ENCODE results near the gene SMIM27. TPM values are rescaled to one million over a fixed set of nuclear protein-coding genes. Genes with fewer than 3 reads are reported as not detected.
"Not testable (repeated sequence)": the region's sequence is repeated elsewhere in the genome, so short reads cannot be mapped to it uniquely, and the experiment has no call there.

SMIM27 gene
- total and polyA plus RNA-seq, 9 donors, result 9.2 to 15.3 (median 10.5) TPM

DNA sequence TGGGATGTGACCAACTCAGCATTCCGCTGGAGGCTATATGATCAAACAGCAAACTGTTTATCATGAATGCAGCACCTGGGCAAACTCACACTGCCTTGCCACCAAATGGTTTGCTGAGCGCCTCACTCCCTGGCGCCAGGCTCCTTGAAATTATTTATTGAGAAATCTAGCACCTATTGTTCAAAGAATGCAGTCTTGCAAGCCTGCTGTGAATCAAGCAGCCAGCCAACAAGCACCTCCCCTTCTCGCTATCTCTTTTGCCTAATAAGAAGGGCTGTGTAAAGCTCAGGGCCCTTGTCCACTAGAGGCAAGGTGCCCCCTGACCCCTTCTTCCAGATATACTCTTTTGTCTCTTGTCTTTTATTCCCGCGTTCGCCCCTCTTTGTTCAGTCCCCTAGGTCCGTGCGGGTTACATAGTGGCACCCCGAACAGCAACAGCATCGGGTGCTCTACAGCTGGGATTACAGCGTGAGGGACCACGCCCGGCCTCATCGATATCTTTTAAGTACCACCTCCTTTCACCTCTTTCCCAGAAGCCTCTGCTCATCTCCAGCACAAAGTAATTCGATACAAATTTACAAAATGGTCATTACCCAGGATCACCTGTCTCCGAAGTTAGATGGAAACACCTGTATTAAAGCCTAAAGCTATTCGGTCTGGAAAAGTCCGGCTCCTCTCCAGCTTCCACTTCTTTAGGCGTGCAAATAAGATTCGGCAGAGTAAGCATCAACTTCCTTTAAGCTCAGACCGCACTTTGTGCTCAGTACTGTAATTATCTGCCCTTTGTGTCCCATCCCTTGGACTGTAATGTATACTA is 27.0 kb upstream of the SMIM27 start:
- Histone ChIP-seq H3K4me1 (ENCODE audit: control insufficient read depth, insufficient read depth, low read length) (peaks cover 13% of the 10 kb centered on the region), H3K27me3 (ENCODE audit: control insufficient read depth, insufficient read depth, low read length) (no peaks in the 10 kb centered on the region), H3K27ac (ENCODE audit: low read length) (peak overlapping the region; percentile 96), H3K36me3 (ENCODE audit: control insufficient read depth, insufficient read depth, low read length) (peaks cover 11% of the 10 kb centered on the region), H3K9me3 (replicated peaks; ENCODE audit: control insufficient read depth, low read depth, low read length) (peaks cover 9% of the 10 kb centered on the region), H3K4me3 (ENCODE audit: low read length) (peak overlapping the region; percentile 55)
- DNase-seq, result peak; percentile 45
- 65% methylated on average over 17 of the region's 22 CpGs for WGBS (ENCODE audit: insufficient coverage)

DNA sequence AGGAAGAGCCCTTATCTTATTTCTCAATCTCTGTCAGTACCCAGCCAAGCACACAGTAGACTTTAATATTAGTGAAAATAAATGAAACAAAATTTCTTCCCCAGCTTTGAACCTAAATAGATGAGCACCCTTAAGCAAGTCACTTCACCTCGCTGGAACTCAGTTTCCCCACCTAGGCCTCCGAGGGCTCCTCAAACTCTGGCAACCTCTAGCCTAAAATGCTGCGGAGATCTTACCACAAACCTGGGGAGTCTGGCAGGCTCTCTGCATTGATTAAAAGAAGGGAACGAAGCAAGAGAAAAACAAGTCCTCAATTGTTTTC is 26.5 kb upstream of the SMIM27 start:
- Histone ChIP-seq H3K4me1 (ENCODE audit: control insufficient read depth, insufficient read depth, low read length) (peaks cover 13% of the 10 kb centered on the region), H3K36me3 (ENCODE audit: control insufficient read depth, insufficient read depth, low read length) (peaks cover 7% of the 10 kb centered on the region), H3K4me3 (ENCODE audit: low read length) (peak overlapping the region; percentile 55), H3K9me3 (replicated peaks; ENCODE audit: control insufficient read depth, low read depth, low read length) (peaks cover 7% of the 10 kb centered on the region), H3K27me3 (ENCODE audit: control insufficient read depth, insufficient read depth, low read length) (no peaks in the 10 kb centered on the region), H3K27ac (ENCODE audit: low read length) (peak overlapping the region; percentile 96)
- no peak for DNase-seq
- 8% methylated on average over 2 of the region's 4 CpGs for WGBS (ENCODE audit: insufficient coverage)

DNA sequence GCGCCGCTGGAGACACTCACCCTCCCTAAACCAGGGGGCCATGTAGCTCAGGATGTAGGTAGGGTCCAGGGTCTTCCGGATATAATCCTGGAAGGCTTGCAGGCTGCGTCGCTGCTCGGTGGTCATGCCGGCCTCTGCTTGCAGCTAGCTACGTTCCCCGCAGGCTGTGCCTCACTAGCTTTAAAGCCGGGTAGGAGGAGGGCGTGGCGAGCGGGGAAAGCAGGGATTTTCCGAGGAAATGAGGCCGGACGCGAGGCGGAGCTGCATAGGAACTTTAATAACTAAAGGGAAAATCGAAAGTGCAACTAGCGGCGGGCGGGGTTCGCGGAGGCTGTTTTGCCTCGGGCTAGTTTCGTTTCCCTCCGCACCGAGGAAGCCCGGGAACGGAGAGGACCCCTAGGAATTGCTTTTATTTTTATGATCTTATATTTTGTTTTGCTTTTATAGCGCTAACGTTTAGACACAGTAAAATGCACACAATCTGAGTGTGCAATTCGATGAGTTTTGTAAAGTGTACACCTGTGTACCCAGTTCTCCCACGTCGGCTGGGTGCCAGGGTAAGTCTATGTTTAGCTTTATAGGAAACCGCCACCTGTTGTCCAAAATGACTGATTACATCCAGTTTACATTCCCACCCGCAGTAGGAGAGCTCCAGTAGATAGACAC is 26.0 kb upstream of the SMIM27 start, which contains the start of gene RIGI:
Gene RIGI (minus strand): TSS at position 156 of the 666 bp plus-strand sequence. CDS start 30 bp downstream, at position 126.
- Histone ChIP-seq H3K27me3 (ENCODE audit: control insufficient read depth, insufficient read depth, low read length) (no peaks in the 10 kb centered on the region), H3K9me3 (replicated peaks; ENCODE audit: control insufficient read depth, low read depth, low read length) (peaks cover 7% of the 10 kb centered on the region), H3K4me1 (ENCODE audit: control insufficient read depth, insufficient read depth, low read length) (peaks cover 13% of the 10 kb centered on the region), H3K4me3 (ENCODE audit: low read length) (peak within 1 kb of the TSS; percentile 55), H3K27ac (ENCODE audit: low read length) (peak within 1 kb of the TSS; percentile 96), H3K36me3 (ENCODE audit: control insufficient read depth, insufficient read depth, low read length) (peaks cover 7% of the 10 kb centered on the region)
- WGBS (ENCODE audit: insufficient coverage), result 0% methylated on average over 22 of the region's 37 CpGs
- peak; percentile 98 for DNase-seq

DNA sequence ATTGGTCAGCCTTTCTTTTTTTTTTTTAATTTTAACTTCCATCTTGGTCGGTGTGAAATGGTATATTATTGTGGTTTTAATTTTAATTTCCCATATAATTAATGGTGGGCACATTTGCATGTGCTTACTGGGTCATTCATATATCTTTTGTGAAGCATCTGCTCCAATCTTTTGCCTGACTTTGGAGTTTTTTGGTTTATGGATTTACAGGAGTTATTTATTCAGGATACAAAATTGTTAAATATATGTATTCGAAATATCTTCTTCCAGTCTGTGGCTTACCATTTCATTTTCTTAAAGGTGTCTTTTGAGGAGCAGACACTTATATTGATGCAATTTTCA is 25.4 kb upstream of the SMIM27 start:
- peak overlapping the region; percentile 96 for H3K27ac ChIP-seq (ENCODE audit: low read length)
- no CpG with 5 or more reads among the region's 2 CpGs for WGBS (ENCODE audit: insufficient coverage)
- DNase-seq, result no peak
- H3K36me3 ChIP-seq (ENCODE audit: control insufficient read depth, insufficient read depth, low read length), result peaks cover 7% of the 10 kb centered on the region
- H3K9me3 ChIP-seq (replicated peaks; ENCODE audit: control insufficient read depth, low read depth, low read length), result peaks cover 9% of the 10 kb centered on the region
- H3K4me3 ChIP-seq (ENCODE audit: low read length), result peak overlapping the region; percentile 55
- no peaks in the 10 kb centered on the region for H3K27me3 ChIP-seq (ENCODE audit: control insufficient read depth, insufficient read depth, low read length)
- H3K4me1 ChIP-seq (ENCODE audit: control insufficient read depth, insufficient read depth, low read length), result peaks cover 13% of the 10 kb centered on the region

DNA sequence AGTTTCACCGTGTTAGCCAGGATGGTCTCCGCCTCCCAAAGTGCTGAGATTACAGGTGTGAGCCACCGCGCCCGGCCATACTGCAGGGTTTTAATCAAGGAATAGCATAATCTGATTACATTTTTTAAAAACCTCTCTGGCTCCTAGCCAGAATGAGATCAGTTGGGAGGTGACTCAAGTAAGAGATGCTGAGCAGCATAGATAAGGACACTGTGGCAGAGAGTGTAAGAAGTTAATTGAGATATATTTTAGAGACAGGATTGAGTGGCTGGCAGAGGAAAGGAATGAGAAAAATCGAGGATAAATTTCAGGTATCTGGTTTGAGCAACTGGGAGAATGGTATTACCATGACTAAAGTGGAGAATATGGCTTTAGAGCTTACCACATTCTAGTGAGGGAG is 18.8 kb upstream of the SMIM27 start:
- no peaks in the 10 kb centered on the region for H3K27me3 ChIP-seq (ENCODE audit: control insufficient read depth, insufficient read depth, low read length)

DNA sequence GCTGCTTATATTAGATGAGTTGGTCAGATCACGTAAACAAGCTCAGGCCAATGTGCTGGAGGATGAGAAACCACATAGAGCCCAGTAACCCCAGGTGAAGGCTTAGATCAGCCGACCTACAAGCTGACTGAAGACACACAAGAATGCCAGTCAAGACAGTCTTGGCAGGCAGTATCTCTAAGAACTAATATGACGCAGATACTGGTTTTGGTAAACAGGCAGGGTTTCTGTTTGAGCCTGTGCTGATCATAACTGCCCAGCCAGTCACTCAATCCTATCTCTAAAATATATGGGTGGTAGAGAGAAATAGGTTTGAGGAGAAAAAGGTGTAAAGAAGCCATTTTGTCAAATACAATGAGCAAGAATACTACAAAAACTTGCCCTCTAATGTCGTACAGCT is 18.3 kb upstream of the SMIM27 start:
- H3K36me3 ChIP-seq (ENCODE audit: control insufficient read depth, insufficient read depth, low read length), result no peaks in the 10 kb centered on the region
- no peak overlapping the region for H3K27ac ChIP-seq (ENCODE audit: low read length)
- H3K27me3 ChIP-seq (ENCODE audit: control insufficient read depth, insufficient read depth, low read length), result no peaks in the 10 kb centered on the region
- DNase-seq, result no peak
- WGBS (ENCODE audit: insufficient coverage), result 98% methylated on average over 4 of the region's 4 CpGs
- H3K4me1 ChIP-seq (ENCODE audit: control insufficient read depth, insufficient read depth, low read length), result no peaks in the 10 kb centered on the region
- no peak overlapping the region for H3K4me3 ChIP-seq (ENCODE audit: low read length)
- peaks cover 2% of the 10 kb centered on the region for H3K9me3 ChIP-seq (replicated peaks; ENCODE audit: control insufficient read depth, low read depth, low read length)

More for the DNA sequence above, 18.8 kb upstream of the SMIM27 start:
- WGBS (ENCODE audit: insufficient coverage), result 100% methylated on average over 1 of the region's 6 CpGs
- Histone ChIP-seq H3K4me1 (ENCODE audit: control insufficient read depth, insufficient read depth, low read length) (no peaks in the 10 kb centered on the region), H3K4me3 (ENCODE audit: low read length) (no peak overlapping the region), H3K27ac (ENCODE audit: low read length) (no peak overlapping the region), H3K9me3 (replicated peaks; ENCODE audit: control insufficient read depth, low read depth, low read length) (peaks cover 2% of the 10 kb centered on the region), H3K36me3 (ENCODE audit: control insufficient read depth, insufficient read depth, low read length) (no peaks in the 10 kb centered on the region)
- no peak for DNase-seq

DNA sequence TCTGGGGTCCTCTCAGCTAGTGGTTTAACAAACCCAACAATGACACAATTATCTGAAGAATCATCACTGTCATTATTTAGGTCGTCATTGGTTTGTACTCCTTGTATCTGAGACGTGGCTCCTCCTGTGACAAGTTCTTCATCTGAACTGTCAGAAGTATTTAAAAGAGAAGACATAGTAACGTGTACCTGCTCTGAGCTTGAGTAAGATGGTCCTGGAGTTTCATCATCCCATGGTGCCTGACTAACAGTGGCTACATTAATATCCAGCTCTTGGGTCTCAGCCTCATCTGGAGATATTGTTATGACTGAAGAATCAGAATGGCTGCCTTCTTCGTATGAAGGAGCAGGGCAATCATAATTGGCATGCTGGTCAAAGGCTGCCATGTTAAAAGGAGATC is 9.1 kb upstream of the SMIM27 start:
- H3K27me3 ChIP-seq (ENCODE audit: control insufficient read depth, insufficient read depth, low read length), result no peaks in the 10 kb centered on the region
- H3K4me1 ChIP-seq (ENCODE audit: control insufficient read depth, insufficient read depth, low read length), result no peaks in the 10 kb centered on the region
- peaks cover 22% of the 10 kb centered on the region for H3K36me3 ChIP-seq (ENCODE audit: control insufficient read depth, insufficient read depth, low read length)
- H3K9me3 ChIP-seq (replicated peaks; ENCODE audit: control insufficient read depth, low read depth, low read length), result no peaks in the 10 kb centered on the region
- no peak for DNase-seq
- H3K4me3 ChIP-seq (ENCODE audit: low read length), result no peak overlapping the region
- WGBS (ENCODE audit: insufficient coverage), result 100% methylated on average over 1 of the region's 4 CpGs
- no peak overlapping the region for H3K27ac ChIP-seq (ENCODE audit: low read length)

DNA sequence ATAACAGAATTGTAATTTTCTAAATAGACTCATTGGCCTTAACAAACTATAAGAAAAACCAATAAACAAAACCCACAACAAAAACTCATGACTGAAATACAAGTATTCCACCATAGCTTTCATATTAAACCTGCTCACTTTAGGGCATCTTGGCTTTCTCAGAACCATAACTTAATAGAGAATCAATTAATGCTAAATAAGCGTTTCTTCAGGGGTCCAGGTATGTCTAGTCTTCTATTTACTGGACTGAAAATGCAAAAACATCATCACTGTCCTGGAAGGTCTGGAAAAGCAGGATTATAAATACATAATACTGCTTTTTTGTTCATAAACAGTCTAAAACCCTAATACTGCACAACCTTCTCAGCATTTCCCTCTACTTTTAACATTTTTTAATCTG is 6.2 kb upstream of the SMIM27 start:
- H3K27ac ChIP-seq (ENCODE audit: low read length), result no peak overlapping the region

DNA sequence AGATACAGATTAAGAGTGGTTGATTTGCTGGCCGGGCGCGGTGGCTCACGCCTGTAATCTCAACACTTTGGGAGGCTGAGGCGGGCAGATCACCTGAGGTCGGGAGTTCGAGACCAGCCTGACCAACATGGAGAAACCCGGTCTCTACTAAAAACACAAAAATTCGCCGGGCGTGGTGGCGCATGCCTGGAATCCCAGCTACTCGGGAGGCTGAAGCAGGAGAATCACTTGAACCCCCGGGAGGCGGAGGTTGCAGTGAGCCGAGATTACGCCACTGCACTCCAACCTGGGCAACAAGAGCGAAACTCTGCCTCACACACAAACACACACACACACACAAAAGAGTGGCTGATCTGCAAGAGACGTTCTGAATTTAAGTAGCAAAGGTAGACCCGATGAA is 3.9 kb upstream of the SMIM27 start:
- H3K4me1 ChIP-seq (ENCODE audit: control insufficient read depth, insufficient read depth, low read length); H3K27me3 ChIP-seq (ENCODE audit: control insufficient read depth, insufficient read depth, low read length); H3K4me3 ChIP-seq (ENCODE audit: low read length); DNase-seq; H3K27ac ChIP-seq (ENCODE audit: low read length); H3K9me3 ChIP-seq (replicated peaks; ENCODE audit: control insufficient read depth, low read depth, low read length); H3K36me3 ChIP-seq (ENCODE audit: control insufficient read depth, insufficient read depth, low read length): not testable (repeated sequence)
- WGBS (ENCODE audit: insufficient coverage), result 95% methylated on average over 17 of the region's 20 CpGs

More for the DNA sequence above, 6.2 kb upstream of the SMIM27 start:
- no peaks in the 10 kb centered on the region for H3K27me3 ChIP-seq (ENCODE audit: control insufficient read depth, insufficient read depth, low read length)
- DNase-seq, result no peak
- H3K36me3 ChIP-seq (ENCODE audit: control insufficient read depth, insufficient read depth, low read length), result peaks cover 22% of the 10 kb centered on the region
- peaks cover 6% of the 10 kb centered on the region for H3K4me1 ChIP-seq (ENCODE audit: control insufficient read depth, insufficient read depth, low read length)
- no peak overlapping the region for H3K4me3 ChIP-seq (ENCODE audit: low read length)
- no CpG with 5 or more reads among the region's 1 CpG for WGBS (ENCODE audit: insufficient coverage)
- no peaks in the 10 kb centered on the region for H3K9me3 ChIP-seq (replicated peaks; ENCODE audit: control insufficient read depth, low read depth, low read length)

DNA sequence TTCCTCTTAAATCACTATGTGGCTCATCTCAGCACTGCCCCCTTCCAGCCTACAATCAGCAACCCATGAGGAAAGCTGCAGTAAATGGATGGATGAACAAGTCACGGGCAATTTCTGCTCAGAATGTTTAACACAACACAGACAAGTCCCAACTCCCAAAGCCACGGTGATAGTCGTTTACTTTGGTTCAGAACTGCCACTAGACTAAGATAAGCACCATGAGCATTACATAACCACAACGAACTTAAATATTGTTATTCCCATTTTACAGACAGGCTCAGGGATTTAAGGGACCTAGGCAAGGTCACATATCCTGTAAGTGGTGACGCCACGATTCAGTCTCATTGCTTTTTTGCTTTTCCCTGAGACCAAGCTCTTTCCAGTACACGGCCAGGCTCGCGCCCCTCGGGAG is 2.0 kb upstream of the SMIM27 start:
- 0% methylated on average over 7 of the region's 10 CpGs for WGBS (ENCODE audit: insufficient coverage)
- peak; percentile 55 for DNase-seq

More for the DNA sequence above, 2.0 kb upstream of the SMIM27 start:
- Histone ChIP-seq H3K4me1 (ENCODE audit: control insufficient read depth, insufficient read depth, low read length) (peaks cover 6% of the 10 kb centered on the region), H3K27ac (ENCODE audit: low read length) (peak overlapping the region; percentile 100), H3K36me3 (ENCODE audit: control insufficient read depth, insufficient read depth, low read length) (no peaks in the 10 kb centered on the region), H3K4me3 (ENCODE audit: low read length) (peak overlapping the region; percentile 86), H3K27me3 (ENCODE audit: control insufficient read depth, insufficient read depth, low read length) (no peaks in the 10 kb centered on the region), H3K9me3 (replicated peaks; ENCODE audit: control insufficient read depth, low read depth, low read length) (no peaks in the 10 kb centered on the region)

Data from muscle of leg (tissue), 11 donors.